Fibroblast of villous mesenchyme (primary cell): ENCODE data around the gene ACBD4. TPM values are rescaled to one million over a fixed set of nuclear protein-coding genes. Genes with fewer than 3 reads are reported as not detected.
"Not testable (repeated sequence)": the region's sequence is repeated elsewhere in the genome, so short reads cannot be mapped to it uniquely, and the experiment has no call there.

Source experiments
- DNase-seq: peaks from one replicate; pipeline ENCODE4 v3.0.0-alpha.2; 2010; ENCODE audit warnings: low read depth
- H3K4me3 ChIP-seq: 2 replicates; pipeline ENCODE4 v1.5.1; 2011; ENCODE audit warnings: low read depth, mild to moderate bottlenecking, low read length
- total RNA-seq: library from RNA; depleted of rRNA; stranded (reverse); fragments of >200 nt; gene quantifications from 2 replicates; pipeline ENCODE4 v1.2.3, GENCODE V29; 2012
- TF ChIP-seq, protein P1 (sequence below): IDR thresholded peaks from 2 replicates; pipeline ENCODE4 v1.5.1; 2012; ENCODE audit warnings: low read depth, mild to moderate bottlenecking, low read length; ENCODE audit not compliant: insufficient read depth

ACBD4 gene
- total RNA-seq, 1 donor = 6.9 TPM

DNA sequence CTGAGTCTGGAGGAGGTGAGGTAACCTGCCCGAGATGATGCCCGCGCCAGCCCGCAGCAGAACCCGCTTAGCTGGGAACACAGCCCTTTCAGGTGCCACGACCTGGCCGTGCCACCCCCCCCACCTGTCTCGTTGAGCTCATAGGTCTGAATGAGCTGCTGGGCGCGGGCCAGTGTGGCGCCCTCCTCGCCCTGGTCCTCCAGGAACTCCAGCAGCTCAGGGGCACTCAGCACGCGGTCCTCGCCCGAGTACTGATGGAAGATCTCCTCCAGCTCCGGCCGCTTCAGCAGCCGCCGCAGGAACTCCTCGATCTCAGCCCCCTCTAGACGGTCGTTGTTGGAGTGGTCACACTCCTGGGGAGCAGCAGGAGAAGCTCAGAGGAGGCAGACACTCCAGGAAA, 16.8 kb upstream of the ACBD4 start:
- DNase-seq = no peak
- no peak overlapping the region for H3K4me3 ChIP-seq
- TF ChIP-seq, protein P1, sequence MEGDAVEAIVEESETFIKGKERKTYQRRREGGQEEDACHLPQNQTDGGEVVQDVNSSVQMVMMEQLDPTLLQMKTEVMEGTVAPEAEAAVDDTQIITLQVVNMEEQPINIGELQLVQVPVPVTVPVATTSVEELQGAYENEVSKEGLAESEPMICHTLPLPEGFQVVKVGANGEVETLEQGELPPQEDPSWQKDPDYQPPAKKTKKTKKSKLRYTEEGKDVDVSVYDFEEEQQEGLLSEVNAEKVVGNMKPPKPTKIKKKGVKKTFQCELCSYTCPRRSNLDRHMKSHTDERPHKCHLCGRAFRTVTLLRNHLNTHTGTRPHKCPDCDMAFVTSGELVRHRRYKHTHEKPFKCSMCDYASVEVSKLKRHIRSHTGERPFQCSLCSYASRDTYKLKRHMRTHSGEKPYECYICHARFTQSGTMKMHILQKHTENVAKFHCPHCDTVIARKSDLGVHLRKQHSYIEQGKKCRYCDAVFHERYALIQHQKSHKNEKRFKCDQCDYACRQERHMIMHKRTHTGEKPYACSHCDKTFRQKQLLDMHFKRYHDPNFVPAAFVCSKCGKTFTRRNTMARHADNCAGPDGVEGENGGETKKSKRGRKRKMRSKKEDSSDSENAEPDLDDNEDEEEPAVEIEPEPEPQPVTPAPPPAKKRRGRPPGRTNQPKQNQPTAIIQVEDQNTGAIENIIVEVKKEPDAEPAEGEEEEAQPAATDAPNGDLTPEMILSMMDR = no peak

DNA sequence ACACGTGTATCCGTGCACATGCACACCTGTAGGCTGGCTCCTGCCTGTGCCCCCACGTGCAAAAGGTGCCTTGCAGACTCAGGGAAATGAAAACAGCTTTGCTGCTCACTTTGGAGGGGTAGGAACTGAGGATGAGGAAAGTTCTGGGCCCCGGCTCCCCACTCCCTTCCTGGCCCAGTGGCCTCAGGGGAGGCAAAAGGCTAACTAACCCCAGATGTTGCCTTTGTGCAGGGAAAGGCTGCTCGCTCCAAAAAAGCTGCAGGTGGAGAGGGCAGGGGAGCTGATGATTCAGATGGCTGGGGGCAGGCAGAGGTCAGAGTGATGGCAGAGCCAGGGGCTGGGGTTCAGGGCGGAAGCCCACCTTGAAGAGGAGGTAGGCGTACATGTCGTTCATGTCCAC, 15.5 kb upstream of the ACBD4 start:
- no peak for DNase-seq
- H3K4me3 ChIP-seq = no peak overlapping the region
- TF ChIP-seq, protein P1 = no peak

DNA sequence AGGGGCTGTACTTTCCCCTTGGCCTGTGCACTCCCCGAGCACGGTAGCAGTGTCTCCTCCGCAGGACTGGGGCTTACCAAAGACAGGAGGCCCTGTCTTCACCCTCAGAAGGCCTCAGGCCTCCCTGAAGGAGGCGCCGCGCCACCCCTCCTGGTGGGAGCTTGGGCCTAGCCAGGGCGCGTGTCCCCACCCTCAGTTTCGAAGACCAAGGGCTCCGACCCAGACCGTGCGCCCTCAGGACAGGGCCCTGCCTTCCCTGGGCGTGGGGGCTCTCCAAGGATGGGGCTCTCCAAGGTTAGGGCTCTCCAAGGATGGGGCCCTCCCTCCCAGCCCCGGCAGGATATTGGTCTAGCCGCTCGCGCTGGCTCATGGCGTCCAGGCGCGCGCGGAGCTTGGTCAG, 14.9 kb upstream of the ACBD4 start:
- no peak overlapping the region for H3K4me3 ChIP-seq
- no peak for DNase-seq
- TF ChIP-seq, protein P1 = no peak

DNA sequence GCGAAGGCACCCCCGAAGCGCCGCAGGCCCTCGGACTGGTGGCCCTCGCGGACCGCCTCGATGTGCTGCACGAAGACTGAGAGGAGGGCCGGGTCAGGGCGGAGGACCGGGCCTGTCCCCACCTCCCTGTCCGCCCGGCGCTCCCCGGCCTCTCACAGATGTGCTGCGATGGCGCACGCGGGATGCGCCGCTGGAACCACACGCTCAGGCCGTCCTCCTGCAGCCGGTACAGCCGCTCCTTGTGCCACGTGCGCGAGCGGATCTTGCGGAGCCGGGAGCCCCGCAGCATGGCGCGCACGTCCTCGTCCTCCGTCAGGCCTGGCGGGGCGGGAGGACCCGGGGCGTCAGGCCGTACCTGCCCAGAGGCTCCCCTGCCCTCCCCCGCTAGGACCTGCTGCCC, 14.4 kb upstream of the ACBD4 start:
- TF ChIP-seq, protein P1 = no peak
- H3K4me3 ChIP-seq = no peak overlapping the region
- no peak for DNase-seq

DNA sequence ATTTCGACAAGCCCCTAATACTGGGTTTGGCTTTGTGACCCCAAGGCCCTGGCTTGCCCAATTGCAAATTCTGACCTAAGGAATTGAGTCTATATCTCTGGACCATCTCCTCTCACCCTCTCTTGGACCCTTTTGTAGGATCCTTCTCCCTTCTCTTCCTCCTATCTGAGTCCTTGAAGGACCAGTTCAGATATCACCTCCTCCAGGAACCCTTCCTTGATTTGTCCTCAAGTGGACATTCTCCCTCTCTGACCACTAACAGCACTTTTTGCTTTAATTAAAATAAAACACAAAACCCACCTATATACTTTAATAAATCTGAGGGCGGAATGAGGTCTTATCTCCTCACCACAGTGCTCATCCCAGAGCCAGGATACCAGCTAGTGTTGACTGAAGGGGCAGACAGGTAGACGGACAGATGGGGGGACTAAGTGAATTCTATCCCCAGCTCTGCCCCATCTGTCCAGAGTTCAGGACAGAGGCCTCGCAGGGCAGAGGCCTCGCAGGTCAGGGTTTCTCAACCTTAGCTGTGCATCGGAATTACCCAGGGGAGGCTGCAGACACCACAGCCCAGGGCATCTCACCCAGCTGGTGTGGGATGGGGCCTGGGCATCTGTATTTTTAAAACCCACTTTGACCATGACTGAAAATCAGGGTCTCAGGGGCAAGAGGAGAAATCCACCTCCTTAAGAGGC, 12.3 kb upstream of the ACBD4 start:
- DNase-seq = no peak
- no peak overlapping the region for H3K4me3 ChIP-seq
- TF ChIP-seq, protein P1 = no peak

DNA sequence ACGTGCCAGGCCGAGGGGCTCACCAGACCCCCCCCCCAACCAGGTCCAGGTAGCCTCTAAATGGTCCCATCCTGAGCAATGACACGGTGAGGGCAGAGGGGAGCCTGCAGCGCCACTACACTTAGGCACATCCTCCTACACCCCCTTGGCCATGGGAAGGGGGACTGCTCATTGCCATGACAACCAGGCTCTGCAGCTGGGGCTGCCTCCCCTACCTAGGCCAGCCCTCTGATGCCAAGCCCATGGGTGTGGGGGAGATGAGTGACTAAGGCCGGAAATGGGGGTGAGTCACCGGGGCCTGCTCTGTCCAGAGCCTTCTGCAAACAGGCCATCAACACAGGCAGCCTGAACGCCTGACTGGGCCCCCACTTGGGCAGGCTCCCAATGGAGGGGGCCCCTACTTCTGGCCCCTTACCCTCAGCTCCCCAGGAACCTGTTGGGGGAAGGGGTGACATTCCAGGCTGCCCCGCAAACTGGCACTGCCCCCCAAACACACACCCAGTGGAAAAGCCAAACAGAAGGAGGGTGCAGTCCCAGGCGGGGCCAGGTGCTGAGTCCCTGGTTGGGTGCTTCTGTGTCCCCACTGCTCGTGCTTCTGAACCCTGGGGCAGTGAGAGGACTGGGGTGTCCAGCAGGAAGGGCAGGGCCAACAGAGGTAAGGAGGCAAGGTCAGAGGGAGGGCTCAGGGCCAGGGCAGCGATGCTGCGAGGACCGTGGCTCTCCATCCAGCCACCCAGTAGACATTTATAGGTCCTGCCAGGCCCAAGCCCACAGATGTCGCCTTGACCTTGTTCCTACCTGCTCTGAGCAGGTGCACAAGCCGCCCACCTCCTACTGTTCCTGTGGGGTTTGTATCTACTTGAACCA, 11.3 kb upstream of the ACBD4 start:
- peak; percentile 89 for DNase-seq
- no peak overlapping the region for H3K4me3 ChIP-seq
- TF ChIP-seq, protein P1 = no peak

DNA sequence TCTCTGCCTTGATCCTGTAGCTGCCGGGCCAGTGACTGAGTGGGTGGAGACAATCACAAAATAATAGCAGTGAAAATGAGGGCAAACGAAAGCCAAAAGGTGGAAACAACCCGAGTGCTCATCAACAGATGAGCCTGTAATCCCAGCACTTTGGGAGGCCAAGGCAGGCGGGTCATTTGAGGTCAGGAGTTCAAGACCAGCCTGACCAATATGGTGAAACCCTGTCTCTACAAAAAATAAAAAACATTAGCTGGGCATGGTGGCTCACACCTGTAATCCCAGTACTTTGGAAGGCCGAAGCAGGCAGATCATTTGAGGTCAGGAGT, 10.7 kb upstream of the ACBD4 start:
- DNase-seq, H3K4me3 ChIP-seq: not testable (repeated sequence)
